IMR-90 (cell line): ENCODE data around the gene GRIK5.

Experiments used
- CEBPB ChIP-seq: IDR thresholded peaks from 2 replicates; pipeline ENCODE4 v1.6.1; 2012; ENCODE audit warnings: low read depth, low read length, improper control_type of control experiment
- POLR2A ChIP-seq: IDR thresholded peaks from 2 replicates; pipeline ENCODE4 v1.6.1; 2012; ENCODE audit warnings: mild to moderate bottlenecking, low read depth, low read length
- RAD21 ChIP-seq: IDR thresholded peaks from 2 replicates; pipeline ENCODE4 v1.6.1; 2012; ENCODE audit warnings: low read length, improper control_type of control experiment
- TF ChIP-seq, protein P1 (sequence below): conservative IDR thresholded peaks from 2 replicates; pipeline ENCODE4 v1.5.1; 2012; ENCODE audit warnings: mild to moderate bottlenecking, low read depth, low read length, improper control_type of control experiment

DNA sequence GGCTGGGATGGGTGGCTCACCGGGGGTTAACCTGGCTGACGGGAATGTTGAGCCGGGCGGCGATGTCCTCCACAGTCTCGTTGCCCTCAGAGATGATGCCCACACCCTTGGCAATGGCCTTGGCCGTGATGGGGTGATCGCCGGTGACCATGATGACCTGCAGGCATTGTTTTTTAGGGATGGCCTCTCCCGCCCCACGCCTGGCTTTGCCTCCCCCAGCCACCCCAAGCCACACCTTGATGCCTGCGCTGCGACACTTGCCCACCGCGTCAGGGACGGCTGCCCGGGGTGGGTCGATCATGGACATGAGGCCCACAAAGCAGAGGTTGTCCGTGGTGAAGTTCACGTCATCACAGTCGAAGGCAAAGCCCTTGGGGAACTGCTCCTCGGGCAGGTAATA is 92.1 kb downstream of the GRIK5 start:
- no peak for TF ChIP-seq POLR2A
- no peak for TF ChIP-seq RAD21
- TF ChIP-seq, protein P1, sequence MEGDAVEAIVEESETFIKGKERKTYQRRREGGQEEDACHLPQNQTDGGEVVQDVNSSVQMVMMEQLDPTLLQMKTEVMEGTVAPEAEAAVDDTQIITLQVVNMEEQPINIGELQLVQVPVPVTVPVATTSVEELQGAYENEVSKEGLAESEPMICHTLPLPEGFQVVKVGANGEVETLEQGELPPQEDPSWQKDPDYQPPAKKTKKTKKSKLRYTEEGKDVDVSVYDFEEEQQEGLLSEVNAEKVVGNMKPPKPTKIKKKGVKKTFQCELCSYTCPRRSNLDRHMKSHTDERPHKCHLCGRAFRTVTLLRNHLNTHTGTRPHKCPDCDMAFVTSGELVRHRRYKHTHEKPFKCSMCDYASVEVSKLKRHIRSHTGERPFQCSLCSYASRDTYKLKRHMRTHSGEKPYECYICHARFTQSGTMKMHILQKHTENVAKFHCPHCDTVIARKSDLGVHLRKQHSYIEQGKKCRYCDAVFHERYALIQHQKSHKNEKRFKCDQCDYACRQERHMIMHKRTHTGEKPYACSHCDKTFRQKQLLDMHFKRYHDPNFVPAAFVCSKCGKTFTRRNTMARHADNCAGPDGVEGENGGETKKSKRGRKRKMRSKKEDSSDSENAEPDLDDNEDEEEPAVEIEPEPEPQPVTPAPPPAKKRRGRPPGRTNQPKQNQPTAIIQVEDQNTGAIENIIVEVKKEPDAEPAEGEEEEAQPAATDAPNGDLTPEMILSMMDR, result no peak
- TF ChIP-seq CEBPB, result no peak
